HG03280 (cell line): ENCODE measurements around the gene OPN1SW.

Experiments
- ATAC-seq: cut with Tn5 transposase; IDR thresholded peaks from one replicate; pipeline ENCODE4 v1.9.1; 2021; ENCODE audit warnings: mild to moderate bottlenecking, moderate library complexity; ENCODE audit not compliant: unreplicated experiment

OPN1SW gene

DNA sequence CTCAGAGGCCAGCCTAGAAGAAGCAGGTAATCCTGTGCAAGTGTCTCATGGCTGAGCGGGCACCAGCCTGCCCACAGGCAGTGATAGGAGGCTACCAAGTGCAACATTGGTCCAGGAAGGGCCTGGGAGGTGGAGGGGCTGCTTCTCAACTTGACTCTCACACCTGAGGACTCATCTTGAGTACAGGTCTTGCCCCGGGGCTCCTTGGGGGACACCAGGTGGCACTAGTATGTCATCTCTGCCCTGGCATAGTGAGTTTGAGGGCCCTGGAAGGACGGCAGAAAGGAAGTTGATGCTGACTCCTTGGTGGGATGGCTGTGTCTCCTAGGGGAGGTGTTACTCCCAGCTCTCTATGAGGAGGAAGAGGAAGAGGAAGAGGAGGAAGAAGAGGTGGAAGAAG is 18.4 kb upstream of the OPN1SW start:
- ATAC-seq, result no peak

DNA sequence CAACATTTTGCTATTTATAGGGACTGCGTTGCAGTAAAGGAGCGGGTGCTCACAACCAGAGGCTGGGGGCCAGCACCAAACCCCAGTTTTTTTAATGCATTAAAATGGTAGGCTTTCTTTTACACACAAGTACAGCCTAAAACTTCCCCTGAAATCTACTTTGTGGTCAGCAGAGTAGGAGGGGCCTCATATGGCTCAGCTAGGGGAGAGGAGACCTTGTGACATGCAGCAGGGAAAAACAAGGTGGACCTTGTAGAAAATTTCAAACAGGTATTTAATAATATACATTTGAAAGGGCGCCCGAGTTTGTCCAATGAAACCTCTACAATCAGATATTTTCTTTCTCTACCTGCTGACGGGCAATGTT is 17.6 kb upstream of the OPN1SW start:
- ATAC-seq, result no peak

DNA sequence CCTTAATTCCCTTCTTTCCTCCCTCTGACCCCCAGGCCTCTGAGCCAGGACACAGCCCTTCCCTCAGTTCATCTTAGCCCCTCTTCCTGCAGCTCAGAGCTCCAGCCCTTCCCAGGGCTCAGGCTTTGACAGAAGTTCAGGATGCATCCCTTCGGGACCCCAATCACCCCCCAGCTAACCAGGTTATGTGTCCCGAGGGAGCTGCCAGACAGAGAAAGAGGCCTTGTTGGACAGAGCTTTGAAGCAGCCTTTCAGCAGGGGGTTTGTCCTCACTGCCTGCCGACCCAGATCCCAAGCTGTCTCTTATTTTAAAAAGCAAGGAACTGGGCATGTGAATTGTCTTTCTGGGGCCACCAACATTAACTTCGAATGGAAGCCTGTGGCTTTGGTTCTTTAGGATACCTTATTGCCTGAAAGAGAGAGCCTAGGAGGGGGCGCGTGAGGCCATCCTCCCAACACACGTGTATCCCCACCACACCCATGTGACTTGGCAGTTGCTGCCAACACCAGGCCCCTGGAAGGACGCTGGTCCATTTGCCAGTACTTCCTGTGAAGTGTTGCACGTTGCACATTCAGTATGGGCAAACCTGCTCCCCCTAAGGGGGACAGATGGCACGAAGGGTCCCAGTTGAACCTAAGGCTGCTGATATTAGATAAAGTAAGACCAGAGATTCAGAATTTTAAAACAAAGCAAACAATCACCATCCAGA is 17.0 kb upstream of the OPN1SW start:
- ATAC-seq, result no peak

DNA sequence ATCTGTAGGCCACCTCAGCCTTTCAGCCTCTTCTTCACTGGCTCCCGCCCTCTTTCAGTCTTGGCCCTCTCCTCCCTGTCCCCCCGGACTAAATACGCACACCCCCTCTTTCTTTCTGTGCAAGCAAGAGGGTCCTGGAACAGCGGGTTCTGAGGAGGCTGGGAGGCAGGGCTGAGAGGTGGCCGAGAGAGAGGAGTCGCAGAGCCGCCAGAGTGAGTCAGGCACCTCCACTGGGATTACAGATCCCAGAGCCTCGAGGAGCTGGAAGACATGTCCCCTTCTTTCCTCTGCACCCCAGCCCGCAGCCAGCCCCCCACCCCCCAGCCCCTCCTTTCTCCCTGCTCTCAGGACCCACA is 16.4 kb upstream of the OPN1SW start:
- no peak for ATAC-seq

DNA sequence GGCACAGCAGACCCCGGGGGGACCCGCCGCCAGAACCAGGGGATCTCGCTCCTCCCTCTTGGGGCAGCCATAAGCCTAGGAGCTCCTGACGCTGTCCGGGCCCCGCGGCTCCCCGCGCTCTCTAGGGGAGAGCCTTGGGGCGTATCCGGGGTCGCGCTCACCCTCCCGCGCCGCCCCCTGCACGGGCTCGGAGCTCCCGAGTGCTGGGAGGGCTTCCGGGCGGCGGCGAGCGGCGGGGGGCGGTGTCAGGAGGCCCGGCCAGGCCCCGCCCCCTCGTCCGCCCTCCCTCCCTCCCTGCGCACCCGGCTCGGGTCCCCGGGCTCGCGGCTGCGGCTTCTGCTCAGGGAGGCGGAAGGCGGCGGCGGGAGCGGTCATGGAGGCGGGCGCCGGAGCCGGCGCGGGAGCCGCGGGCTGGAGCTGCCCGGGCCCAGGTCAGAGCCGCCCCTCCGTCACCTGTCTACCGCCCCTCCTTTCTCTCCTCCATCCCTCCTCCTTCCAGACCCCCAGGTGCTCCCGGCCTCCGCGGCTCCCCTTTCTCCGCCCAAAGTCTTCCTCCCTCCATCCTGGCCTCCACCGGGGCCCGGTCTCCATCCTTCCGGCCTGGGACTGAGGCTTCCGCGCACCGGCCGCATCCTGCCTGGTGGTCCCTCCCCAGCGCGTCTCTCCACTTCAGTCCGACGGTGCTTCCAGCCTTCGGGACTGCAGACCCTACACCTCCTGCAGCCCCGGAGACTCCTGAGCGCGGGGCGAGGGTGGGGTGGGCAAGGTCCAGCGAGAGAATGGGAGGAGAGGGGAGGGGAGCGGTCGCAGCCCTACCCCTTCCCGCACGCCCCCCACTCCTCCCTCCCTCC is 15.8 kb upstream of the OPN1SW start, which contains the start of gene CCDC136:
TSS of gene CCDC136 (plus strand) at position 848 of the 851 bp plus-strand sequence. CDS start 444 bp downstream, outside the sequence.
- ATAC-seq, result peak; percentile 82

DNA sequence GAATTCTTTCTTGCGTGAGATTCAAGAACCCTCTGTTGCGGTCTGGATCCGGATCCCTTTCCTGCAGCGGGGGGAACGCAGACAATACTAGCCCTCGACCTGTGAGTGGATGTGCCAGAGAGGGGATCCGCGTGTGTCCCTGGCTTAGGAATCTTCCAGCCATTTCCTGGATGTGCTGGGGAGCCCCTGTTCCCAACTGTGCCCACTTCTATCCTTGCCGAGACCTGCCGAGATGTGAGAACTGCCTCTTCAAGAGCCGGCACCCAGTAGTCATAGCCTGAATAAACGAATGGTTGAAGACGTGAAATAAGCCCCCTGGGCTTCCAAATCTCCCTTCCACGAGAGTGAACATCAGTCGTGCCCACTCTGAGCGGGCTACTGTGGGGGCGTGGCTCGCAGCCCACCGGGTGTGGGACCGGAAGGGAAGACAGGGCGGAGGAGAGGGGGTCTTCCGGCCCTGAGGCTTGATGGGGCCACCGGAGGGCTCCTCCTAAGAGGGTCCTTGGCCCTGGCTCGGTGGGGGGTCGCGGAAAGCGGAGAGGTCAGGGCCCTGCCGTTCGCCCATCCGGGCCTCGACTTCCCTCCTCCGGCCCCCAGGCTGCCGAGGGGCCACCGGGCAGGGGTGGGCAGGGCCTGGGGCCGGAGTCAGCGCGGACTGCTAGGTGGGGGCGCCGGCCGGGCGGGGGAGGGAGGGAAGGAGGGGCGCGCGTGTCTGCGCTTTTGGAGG is 14.9 kb upstream of the OPN1SW start:
- no peak for ATAC-seq

DNA sequence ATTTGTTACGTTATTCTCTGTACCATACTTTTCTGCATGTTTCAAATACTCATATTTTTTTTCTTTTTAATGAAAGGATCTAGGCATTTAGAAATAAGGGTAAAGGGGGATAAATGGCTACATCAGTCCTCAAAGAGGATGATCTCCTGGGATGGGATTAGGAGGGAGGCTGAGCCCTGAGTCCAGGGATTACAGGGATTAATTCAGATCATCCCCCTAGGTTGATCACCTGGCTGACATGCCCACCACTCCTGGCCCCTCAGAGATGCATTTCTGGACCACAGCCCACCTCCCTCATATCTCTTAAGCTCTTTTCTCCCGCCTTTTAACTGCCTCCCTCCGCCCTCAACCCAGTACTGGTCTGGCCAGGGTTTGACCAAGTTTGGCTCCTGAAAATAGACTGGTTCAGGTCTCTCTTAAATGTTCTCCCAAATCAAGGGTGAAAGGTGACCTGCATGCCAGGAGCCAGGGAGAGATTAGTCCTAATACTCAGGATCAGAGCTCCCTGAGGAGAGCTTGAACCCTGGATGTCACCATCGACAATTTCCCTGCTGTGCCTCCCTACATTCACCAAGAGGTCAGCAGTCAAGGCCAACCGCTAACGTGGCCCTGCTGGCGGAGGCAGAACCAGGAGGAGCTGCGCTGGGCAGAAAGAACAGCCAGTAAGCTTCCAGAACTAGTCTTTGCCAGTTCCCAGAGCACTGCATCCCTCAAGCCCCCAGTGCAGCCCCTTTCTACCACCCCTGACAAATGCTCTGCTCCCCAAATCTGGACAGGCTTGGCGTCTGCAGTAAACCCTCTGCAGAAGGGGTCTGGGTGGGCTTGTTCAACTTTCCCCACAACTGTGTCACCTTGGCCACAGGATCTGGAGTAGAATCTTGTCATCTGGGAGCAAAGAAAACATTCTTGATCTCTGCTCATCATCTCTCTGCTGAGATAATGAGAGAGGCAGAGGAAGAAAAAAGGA is 13.1 kb upstream of the OPN1SW start:
- no peak for ATAC-seq

DNA sequence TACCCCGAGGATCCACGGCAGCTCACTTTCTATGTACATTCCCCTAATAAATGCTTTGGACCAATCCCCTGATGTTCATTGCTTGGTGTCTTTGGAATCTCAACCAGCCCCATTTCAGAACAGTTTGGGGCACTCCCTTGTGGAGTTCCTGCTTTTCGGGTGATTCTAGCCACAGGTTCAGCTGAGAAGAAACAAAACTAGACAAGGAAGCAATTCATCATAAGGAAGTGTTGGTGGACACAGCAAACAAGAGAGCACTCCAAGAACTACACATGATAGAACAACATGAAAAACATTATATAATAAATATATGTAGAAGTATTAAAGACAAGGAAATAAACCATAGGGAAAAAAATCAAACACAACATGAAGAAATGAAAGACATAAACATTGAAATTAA is 10.1 kb upstream of the OPN1SW start:
- no peak for ATAC-seq

DNA sequence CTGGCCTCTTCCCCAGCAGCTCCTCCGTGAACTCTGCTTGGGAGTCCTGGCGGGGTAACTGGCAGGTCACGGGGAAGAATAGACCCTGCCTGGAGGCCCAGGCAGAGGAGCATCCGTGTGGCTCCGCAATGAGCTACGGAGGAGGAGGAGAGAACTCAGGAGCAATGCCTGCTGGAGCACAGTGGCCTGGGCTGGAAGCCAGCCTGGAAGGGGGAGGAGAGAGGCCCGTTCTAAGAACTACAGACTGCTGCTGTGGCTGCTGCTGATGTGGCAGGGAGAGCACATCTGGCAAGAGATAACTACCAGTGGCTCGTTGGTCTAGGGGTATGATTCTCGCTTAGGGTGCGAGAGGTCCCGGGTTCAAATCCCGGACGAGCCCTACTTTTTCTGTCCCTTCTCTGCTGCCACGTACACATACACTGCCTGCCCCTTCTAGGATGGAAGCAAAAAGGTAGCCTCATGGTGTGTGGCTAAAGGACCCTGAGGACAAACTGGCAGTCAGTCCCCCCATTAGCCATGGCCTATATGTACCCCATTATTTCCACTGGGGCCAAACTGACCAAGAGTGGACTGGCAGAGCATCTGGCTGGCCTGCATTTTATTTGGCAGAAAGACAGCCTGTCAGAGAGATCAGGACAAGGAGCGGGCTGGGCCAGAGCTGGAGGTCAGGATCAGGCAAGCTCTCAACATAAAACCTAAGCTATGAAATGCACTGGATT is 7.7 kb upstream of the OPN1SW start:
- no peak for ATAC-seq

DNA sequence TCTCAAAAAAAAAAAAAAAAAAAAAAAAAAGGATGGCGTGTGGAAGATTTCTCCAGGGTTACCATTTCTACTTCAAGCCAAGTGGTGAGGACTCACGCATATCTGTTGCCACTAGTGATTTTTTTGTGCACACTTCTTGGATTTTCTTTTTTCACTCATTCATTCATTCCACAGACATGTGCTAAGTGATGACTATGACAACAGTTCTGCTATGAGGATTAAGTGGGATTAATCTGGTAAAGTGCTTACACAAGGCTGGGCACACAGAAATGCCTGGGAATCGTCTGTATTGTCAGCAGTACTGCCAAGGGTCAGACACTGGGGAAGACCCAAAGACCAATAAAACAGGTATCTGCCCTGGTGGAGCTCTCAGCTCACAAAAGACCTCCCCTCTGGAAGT is 6.3 kb upstream of the OPN1SW start:
- no peak for ATAC-seq

DNA sequence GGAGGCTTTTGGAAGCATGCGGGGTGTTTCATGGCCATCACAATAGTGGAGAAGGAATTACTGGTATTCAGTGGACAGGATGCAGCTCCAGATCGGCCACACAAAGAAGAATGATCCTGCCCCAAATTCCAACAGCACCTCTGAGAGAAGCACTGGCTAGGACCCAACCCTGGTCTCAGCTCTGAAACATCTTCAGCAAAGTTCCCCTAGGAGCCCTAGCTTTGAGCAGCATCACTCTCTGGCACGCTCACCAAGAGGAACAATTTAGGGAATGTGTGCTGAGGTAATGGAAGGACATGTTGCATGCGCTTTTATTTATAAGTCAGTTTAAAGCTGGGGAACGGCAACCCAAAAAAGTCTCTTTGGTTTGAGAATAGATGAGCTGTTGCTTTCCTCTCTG is 5.5 kb upstream of the OPN1SW start:
- ATAC-seq, result no peak

DNA sequence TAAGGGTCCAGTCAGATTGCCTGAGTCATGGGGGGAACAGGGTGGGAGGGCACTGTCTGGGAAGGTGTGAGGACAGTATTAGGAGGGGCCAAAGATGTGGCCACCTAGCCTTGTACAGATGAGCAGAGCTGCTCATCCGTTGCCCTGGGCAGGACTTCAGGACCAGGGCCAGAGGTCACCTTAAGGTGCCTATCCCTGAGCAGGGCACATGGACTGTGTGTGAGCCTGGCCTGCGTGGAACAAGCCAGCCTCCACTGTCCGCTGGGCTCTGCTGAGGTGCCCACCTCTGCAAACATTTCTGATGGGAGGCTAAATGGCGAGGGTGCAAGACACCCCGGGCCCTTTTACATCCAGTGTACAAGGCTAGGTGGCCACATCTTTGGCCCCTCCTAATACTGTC is 3.4 kb upstream of the OPN1SW start:
- ATAC-seq, result no peak

DNA sequence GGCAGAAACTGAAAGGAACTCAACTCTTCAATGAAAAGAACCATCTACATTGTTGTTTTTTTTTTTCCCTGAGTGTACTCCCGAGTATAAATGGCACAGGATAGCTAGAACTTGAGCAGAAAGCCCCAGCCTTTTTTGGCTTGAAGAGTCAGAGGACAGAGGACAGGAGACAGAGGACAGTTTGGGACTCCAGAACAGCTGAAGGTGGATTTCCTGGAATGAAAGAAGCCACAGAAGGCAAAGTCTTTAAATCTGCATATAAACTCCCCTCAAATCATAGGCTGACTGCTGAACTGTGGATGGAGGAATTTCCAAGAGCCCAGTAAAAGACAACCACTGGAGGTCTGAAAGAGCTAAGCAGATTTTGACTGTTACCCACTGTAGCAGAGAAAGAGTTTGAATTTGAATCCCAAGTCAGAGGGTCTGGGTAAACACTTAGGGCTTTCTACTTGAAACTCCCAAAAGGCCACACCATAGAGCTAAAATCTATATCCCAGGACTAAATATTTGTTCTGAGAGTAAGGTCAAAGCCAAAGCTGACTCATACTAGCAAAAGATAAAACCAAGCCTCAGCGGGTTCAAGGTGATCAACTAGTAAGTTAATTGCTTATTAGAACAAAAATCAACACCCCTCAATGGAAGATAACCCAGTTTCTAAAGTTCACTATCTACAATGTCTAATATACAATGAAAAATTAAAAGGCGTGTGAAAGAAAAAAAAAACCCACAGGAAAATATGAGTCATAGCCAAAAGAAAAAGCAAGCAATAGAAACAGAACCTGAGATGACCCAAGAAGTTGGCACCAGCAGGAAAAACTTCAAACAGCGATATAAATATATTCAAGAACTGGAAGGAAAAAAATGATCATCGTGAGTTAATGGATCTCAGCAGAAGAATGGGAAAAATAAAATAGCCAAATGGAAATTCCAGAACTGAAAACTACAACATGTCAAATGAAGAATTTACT is 1.8 kb upstream of the OPN1SW start:
- no peak for ATAC-seq

DNA sequence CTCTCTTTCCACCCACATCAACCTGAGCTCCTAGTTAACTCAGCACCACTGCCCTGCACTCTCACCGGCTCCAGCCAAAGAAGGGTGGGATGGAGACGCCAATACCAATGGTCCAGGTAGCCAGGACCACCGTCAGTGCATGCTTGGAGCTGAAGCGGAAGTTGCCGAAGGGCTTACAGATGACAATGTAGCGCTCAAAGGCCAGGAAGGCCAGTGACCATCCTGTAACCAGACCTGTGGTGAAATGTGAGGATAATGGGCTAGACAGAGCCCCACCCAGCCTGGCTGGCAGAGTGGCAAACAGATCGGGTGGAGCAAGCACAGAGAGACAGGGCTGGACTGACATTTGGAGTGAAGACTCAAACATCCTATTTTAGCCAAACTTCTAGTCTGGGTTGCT is 673 bp downstream of the OPN1SW start:
- no peak for ATAC-seq

DNA sequence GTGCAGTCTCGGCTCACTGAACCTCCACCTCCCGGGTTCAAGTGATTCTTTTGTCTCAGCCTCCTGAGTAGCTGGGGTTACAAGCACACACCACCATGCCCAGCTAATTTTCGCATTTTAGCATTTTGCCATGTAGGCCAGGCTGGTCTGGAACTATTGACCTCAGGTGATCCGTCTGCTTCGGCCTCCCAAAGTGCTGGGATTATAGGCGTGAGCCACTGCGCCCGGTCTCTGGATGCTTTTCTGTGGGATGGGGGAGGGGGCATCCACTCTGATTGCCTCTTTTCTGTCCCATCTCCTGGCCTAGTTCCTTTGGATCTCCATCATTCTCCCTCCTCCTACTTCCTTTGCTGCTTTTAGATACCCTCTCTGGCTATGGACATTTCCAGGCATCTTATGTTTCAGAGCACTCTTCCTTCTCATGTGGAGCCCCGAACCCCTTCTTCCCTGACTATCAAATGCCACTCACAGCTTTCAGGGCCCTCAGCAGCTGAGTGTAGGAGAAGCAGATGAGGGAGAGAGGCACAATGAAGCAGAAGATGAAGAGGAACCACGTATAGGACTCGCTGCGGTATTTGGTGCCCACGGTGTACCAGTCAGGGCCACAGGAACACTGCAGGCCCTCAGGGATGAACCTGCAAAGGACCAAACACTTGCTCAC is 1.4 kb downstream of the OPN1SW start:
- no peak for ATAC-seq

DNA sequence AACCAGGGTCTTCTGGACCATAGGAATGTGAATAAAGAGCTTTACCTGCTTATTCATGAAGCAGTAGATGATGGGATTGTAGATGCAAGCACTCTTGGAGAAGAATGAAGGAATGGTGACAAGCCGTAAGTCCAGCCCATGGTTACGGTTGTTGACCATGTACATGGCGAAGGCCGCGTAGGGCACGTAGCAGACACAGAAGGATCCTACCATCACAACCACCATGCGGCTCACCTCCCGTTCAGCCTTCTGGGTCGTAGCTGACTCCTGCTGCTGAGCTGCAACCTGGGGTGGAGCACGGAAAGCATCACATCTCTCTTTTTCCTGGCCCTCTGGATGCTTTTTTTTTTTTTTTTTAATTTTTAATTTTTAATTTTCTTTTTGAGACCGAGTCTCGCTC is 2.0 kb downstream of the OPN1SW start:
- no peak for ATAC-seq

DNA sequence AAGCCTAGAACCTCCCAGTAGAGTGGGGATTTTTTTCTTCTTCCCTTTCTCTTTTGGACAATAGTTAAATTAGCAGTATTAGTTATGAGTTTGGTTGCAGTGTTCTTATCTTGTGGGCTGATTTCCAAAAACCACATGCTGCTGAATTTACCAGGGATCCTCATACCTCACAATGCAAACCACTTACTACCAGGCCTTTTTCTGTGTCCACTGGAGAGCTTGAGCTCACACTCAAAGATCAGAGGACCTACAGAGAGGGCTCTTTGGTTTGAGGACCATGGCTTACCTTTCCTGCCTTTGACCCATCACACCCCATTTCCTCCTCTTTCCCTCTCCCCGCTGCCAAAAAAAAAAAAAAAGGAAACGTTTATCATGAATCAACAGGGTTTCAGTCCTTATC is 5.4 kb downstream of the OPN1SW start:
- ATAC-seq, result no peak

DNA sequence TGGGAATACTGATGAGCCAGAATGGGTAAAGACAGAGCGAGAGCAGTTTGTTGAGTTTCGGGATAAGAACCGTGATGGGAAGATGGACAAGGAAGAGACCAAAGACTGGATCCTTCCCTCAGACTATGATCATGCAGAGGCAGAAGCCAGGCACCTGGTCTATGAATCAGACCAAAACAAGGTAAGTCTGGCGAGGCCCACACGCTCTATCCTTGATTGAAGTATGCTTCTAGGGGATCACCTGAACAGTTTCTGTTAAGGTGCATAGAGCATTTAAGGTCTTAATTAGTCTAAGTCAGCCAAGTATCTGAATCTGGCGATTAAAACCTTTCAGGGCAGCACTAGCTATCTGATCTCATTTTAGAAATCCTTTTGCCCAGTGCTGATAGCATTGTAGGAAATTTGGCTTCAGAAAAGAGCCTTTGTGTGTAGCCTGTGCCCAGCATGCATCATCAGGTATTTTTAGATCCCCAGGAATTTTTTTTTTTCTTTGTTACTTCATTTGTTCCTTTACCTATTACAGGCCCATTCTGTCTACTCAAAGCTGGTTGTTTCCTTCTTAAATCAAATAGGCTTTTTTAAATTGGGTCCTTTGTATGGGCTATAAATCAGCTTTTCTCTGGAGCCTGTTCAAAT is 8.0 kb downstream of the OPN1SW start:
- ATAC-seq, result no peak
